HG03039 (cell line): ENCODE data around the gene RASAL3.
A peak's percentile ranks its signal among the peaks of the same experiment; 100 is the strongest.

ENCODE experiments used
- ATAC-seq: cut with Tn5 transposase; IDR thresholded peaks from one replicate; pipeline ENCODE4 v1.9.1; 2021; ENCODE audit warnings: mild to moderate bottlenecking, moderate library complexity; ENCODE audit not compliant: unreplicated experiment

The RASAL3 gene

GRCh38 chr19:15436012-15436825 is 28.1 kb downstream of the RASAL3 start:
- ATAC-seq, result no peak

GRCh38 chr19:15433519-15434069 is 30.8 kb downstream of the RASAL3 start:
- no peak for ATAC-seq

GRCh38 chr19:15432629-15433518 is 31.5 kb downstream of the RASAL3 start:
- peak; percentile 65 for ATAC-seq

GRCh38 chr19:15432018-15432494 is 32.3 kb downstream of the RASAL3 start:
- ATAC-seq, result peak; percentile 8

- no peak for ATAC-seq
Measured at GRCh38 chr19:15431396-15432017, 32.8 kb downstream of the RASAL3 start.

- no peak for ATAC-seq
Measured at GRCh38 chr19:15430526-15431120, 33.7 kb downstream of the RASAL3 start.

- ATAC-seq, result no peak
Measured at GRCh38 chr19:15429825-15430467, 34.4 kb downstream of the RASAL3 start.

GRCh38 chr19:15428956-15429824 is 35.2 kb downstream of the RASAL3 start:
- no peak for ATAC-seq

GRCh38 chr19:15427991-15428471 is 36.3 kb downstream of the RASAL3 start:
- no peak for ATAC-seq

- no peak for ATAC-seq
Measured at GRCh38 chr19:15427350-15427700, 37.0 kb downstream of the RASAL3 start.

GRCh38 chr19:15426485-15427349 is 37.6 kb downstream of the RASAL3 start:
- no peak for ATAC-seq

- no peak for ATAC-seq
Measured at GRCh38 chr19:15425321-15425950, 38.9 kb downstream of the RASAL3 start.

- ATAC-seq, result no peak
Measured at GRCh38 chr19:15424692-15425272, 39.6 kb downstream of the RASAL3 start.

GRCh38 chr19:15424121-15424520 is 40.2 kb downstream of the RASAL3 start:
- ATAC-seq, result no peak

GRCh38 chr19:15423130-15423529 is 41.2 kb downstream of the RASAL3 start:
- no peak for ATAC-seq

- no peak for ATAC-seq
Measured at GRCh38 chr19:15422296-15423075, 41.9 kb downstream of the RASAL3 start.
